Uterus (tissue), 2 donors: ENCODE measurements around the gene KCNAB1.

Source experiments
- CTCF ChIP-seq, 4 experiments: fragments of 200-600 bp in 2 of 4; fragments of 450-650 bp in 2 of 4; sonication (generic) in 2 of 4; IDR thresholded peaks; one replicate each; pipeline ENCODE4 v1.5.1; 2016 to 2019; ENCODE audit warnings: antibody characterized with exemption in 4 of 4, mild to moderate bottlenecking in 2 of 4, moderate library complexity in 1 of 4
- POLR2A ChIP-seq, 2 donors: fragments of 450-650 bp; IDR thresholded peaks; one replicate each; pipeline ENCODE4 v1.6.1; 2016; ENCODE audit warnings: antibody characterized with exemption in 2 of 2, mild to moderate bottlenecking in 1 of 2, moderate library complexity in 1 of 2

GRCh38 chr3:156488767-156489166 is 368.4 kb downstream of the KCNAB1 start:
- no peak for TF ChIP-seq POLR2A (IDR thresholded peaks at IDR 0.05)
- no peak for TF ChIP-seq CTCF (IDR thresholded peaks at IDR 0.05)
